ENCODE measurements around the gene C4orf46. TPM values are rescaled to one million over a fixed set of nuclear protein-coding genes. Genes with fewer than 3 reads are reported as not detected.
A peak's percentile ranks its signal among the peaks of the same experiment; 100 is the strongest.

Gene C4orf46
- total and polyA plus RNA-seq, 10 of the 15 experiments (the other 5 are each of a cell fraction or from before 2014, with no cell fraction given), result 9.3 to 40.2 (median 20.5) TPM

DNA sequence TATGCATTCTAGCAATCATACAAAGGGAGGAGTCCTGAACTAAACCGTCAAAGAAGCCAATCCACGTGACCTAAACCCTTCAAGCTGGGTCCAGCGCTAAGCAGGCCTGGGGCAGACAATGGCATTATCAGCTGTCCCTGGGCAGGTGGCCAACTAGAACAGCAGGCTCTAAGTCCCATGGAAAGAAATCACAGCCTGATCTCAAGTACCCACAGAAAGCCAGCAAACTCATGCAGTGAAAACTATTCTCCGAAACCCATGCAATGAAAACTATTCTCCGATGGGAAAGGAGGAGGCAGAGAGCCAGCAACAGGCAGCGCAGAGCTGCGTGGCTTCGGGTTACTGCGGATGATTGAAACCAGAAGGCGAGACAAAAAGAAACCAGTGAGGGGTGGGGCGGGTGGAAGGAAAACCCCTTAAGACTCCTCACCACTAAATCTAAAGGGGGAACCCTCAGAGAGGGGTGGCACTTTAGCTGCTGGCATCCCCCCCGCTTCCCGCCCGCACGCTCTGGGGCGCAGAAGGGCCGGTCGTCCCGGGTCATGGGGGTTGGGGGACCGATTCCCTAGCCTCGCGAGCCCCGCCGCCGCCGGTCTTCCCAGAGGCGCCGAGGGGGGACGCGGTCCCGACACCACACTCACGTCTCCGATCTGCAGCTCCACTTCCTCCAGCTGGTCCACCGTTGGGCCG lies 567 bp downstream of the C4orf46 start (continued):
- no peak for TF ChIP-seq PBX3 (IDR thresholded peaks at IDR 0.05; ENCODE audit: insufficient replicate concordance, low read depth, low read length)
- 0 out of 2 replicates have a peak, but pooled peaks have one; percentile 18 for TF ChIP-seq PAX5 (IDR thresholded peaks at IDR 0.05; ENCODE audit: borderline replicate concordance, low read depth, low read length)
- TF ChIP-seq ZSCAN29 (IDR thresholded peaks at IDR 0.05), result 0 out of 2 replicates have a peak, but pooled peaks have one; percentile 30
- no peak for TF ChIP-seq FOS (IDR thresholded peaks at IDR 0.05; ENCODE audit: borderline replicate concordance, extremely low read depth, insufficient read length)
- TF ChIP-seq, protein P1, sequence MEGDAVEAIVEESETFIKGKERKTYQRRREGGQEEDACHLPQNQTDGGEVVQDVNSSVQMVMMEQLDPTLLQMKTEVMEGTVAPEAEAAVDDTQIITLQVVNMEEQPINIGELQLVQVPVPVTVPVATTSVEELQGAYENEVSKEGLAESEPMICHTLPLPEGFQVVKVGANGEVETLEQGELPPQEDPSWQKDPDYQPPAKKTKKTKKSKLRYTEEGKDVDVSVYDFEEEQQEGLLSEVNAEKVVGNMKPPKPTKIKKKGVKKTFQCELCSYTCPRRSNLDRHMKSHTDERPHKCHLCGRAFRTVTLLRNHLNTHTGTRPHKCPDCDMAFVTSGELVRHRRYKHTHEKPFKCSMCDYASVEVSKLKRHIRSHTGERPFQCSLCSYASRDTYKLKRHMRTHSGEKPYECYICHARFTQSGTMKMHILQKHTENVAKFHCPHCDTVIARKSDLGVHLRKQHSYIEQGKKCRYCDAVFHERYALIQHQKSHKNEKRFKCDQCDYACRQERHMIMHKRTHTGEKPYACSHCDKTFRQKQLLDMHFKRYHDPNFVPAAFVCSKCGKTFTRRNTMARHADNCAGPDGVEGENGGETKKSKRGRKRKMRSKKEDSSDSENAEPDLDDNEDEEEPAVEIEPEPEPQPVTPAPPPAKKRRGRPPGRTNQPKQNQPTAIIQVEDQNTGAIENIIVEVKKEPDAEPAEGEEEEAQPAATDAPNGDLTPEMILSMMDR (IDR thresholded peaks at IDR 0.05 in 2 of 3, conservative IDR thresholded peaks at IDR 0.05 in 1 of 3; ENCODE audit: control insufficient read depth in 2 of 3, extremely low read depth in 1 of 3, insufficient read depth in 1 of 3, low read depth in 3 of 3, low read length in 3 of 3), result no peak
- no peak for TF ChIP-seq WRNIP1 (IDR thresholded peaks at IDR 0.05; ENCODE audit: borderline replicate concordance, low read depth, low read length)
- no peak; the same call in 1 of the 2 replicates for TF ChIP-seq MTA3 (IDR thresholded peaks at IDR 0.05; ENCODE audit: borderline replicate concordance, low read length)
- no peak for TF ChIP-seq TARDBP (IDR thresholded peaks at IDR 0.05; ENCODE audit: borderline replicate concordance)
- TF ChIP-seq NR2F1 (conservative IDR thresholded peaks at IDR 0.05), result peak; percentile 50; the same call in 1 of the 2 replicates
- TF ChIP-seq SMAD5 (IDR thresholded peaks at IDR 0.05; ENCODE audit: low read depth), result no peak
- no peak for TF ChIP-seq NR2C1 (IDR thresholded peaks at IDR 0.05)
- 0 out of 2 replicates have a peak, but pooled peaks have one; percentile 28 for TF ChIP-seq RBBP5 (conservative IDR thresholded peaks at IDR 0.05)
- no peak for TF ChIP-seq KLF5 (IDR thresholded peaks at IDR 0.05; ENCODE audit: partially characterized antibody)
- TF ChIP-seq HDGF (IDR thresholded peaks at IDR 0.05), result no peak
- TF ChIP-seq, protein P2, sequence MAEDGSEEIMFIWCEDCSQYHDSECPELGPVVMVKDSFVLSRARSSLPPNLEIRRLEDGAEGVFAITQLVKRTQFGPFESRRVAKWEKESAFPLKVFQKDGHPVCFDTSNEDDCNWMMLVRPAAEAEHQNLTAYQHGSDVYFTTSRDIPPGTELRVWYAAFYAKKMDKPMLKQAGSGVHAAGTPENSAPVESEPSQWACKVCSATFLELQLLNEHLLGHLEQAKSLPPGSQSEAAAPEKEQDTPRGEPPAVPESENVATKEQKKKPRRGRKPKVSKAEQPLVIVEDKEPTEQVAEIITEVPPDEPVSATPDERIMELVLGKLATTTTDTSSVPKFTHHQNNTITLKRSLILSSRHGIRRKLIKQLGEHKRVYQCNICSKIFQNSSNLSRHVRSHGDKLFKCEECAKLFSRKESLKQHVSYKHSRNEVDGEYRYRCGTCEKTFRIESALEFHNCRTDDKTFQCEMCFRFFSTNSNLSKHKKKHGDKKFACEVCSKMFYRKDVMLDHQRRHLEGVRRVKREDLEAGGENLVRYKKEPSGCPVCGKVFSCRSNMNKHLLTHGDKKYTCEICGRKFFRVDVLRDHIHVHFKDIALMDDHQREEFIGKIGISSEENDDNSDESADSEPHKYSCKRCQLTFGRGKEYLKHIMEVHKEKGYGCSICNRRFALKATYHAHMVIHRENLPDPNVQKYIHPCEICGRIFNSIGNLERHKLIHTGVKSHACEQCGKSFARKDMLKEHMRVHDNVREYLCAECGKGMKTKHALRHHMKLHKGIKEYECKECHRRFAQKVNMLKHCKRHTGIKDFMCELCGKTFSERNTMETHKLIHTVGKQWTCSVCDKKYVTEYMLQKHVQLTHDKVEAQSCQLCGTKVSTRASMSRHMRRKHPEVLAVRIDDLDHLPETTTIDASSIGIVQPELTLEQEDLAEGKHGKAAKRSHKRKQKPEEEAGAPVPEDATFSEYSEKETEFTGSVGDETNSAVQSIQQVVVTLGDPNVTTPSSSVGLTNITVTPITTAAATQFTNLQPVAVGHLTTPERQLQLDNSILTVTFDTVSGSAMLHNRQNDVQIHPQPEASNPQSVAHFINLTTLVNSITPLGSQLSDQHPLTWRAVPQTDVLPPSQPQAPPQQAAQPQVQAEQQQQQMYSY (CRISPR knock-in tag; IDR thresholded peaks at IDR 0.05), result no peak
- TF ChIP-seq JUND (IDR thresholded peaks at IDR 0.05; ENCODE audit: low read depth, low read length), result 0 out of 2 replicates have a peak, but pooled peaks have one; percentile 6
- TF ChIP-seq, protein P3, sequence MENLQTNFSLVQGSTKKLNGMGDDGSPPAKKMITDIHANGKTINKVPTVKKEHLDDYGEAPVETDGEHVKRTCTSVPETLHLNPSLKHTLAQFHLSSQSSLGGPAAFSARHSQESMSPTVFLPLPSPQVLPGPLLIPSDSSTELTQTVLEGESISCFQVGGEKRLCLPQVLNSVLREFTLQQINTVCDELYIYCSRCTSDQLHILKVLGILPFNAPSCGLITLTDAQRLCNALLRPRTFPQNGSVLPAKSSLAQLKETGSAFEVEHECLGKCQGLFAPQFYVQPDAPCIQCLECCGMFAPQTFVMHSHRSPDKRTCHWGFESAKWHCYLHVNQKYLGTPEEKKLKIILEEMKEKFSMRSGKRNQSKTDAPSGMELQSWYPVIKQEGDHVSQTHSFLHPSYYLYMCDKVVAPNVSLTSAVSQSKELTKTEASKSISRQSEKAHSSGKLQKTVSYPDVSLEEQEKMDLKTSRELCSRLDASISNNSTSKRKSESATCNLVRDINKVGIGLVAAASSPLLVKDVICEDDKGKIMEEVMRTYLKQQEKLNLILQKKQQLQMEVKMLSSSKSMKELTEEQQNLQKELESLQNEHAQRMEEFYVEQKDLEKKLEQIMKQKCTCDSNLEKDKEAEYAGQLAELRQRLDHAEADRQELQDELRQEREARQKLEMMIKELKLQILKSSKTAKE (IDR thresholded peaks at IDR 0.05; ENCODE audit: low read depth, poor library complexity, severe bottlenecking), result no peak
- TF ChIP-seq ZNF622 (IDR thresholded peaks at IDR 0.05), result no peak
- no peak for TF ChIP-seq EGR1 (IDR thresholded peaks at IDR 0.05; ENCODE audit: borderline replicate concordance in 1 of 2, low read depth in 2 of 2, low read length in 2 of 2)
- no peak for TF ChIP-seq YBX1 (IDR thresholded peaks at IDR 0.05)

Data from GM12878 (cell line).